H1 (cell line): ENCODE data around the gene RCSD1. TPM values are rescaled to one million over a fixed set of nuclear protein-coding genes. Genes with fewer than 3 reads are reported as not detected.

Experiments
- CTCF ChIA-PET: fragments of 300-600 bp; sonication (Branson Sonifier 250); formaldehyde crosslinking; loops from one replicate; lab custom pipeline; 2021; ENCODE audit not compliant: partially characterized antibody; lab: Charles Lee
- POLR2A ChIA-PET: fragments of 300-600 bp; sonication (Branson Sonifier 250); formaldehyde crosslinking; loops from one replicate; lab custom pipeline; 2021; ENCODE audit warnings: inconsistent platforms; ENCODE audit not compliant: partially characterized antibody; lab: Charles Lee
- DNase-seq, 2 experiments: peaks; one replicate each; pipeline versions ENCODE4 v3.0.0 to v3.0.0-alpha.2; 2010 to 2022; ENCODE audit warnings: low spot score in 2 of 2, low read depth in 1 of 2, mixed read lengths in 1 of 2
- FAIRE-seq: peaks from 2 replicates; lab custom pipeline; 2011; peaks lifted over from hg19 to GRCh38; lab: Jason Lieb, UNC
- H2AFZ ChIP-seq: 2 replicates; pipeline ENCODE4 v1.8.1; 2012; ENCODE audit warnings: low read length, inconsistent platforms
- H2AK5ac ChIP-seq: 2 replicates; pipeline ENCODE4 v1.6.1; 2013; ENCODE audit warnings: low read depth, low read length
- H2BK120ac ChIP-seq: replicated peaks from 2 replicates; pipeline ENCODE3; 2013; ENCODE audit warnings: low read depth, low read length, inconsistent platforms
- H2BK12ac ChIP-seq: 2 replicates; pipeline ENCODE4 v1.6.1; 2013; ENCODE audit warnings: low read depth, low read length
- H2BK15ac ChIP-seq: 2 replicates; pipeline ENCODE4 v1.6.1; 2013; ENCODE audit warnings: low read length
- H2BK20ac ChIP-seq: 2 replicates; pipeline ENCODE4 v1.6.1; 2013; ENCODE audit warnings: low read length
- H2BK5ac ChIP-seq: 2 replicates; pipeline ENCODE4 v1.6.1; 2013; ENCODE audit warnings: low read depth, low read length
- H3K14ac ChIP-seq: 2 replicates; pipeline ENCODE4 v1.6.1; 2013; ENCODE audit warnings: inconsistent platforms; ENCODE audit not compliant: insufficient read length
- H3K18ac ChIP-seq: 2 replicates; pipeline ENCODE4 v1.6.1; 2013; ENCODE audit warnings: low read length; ENCODE audit errors: extremely low read depth
- H3K23ac ChIP-seq: 2 replicates; pipeline ENCODE4 v1.6.1; 2013; ENCODE audit warnings: inconsistent platforms; ENCODE audit not compliant: insufficient read length
- H3K23me2 ChIP-seq: 2 replicates; pipeline ENCODE4 v1.6.1; 2013; ENCODE audit warnings: low read depth, low read length
- H3K27ac ChIP-seq: 2 replicates; pipeline ENCODE4 v1.6.1; 2011; ENCODE audit warnings: low read depth, low read length, inconsistent platforms
- H3K27me3 ChIP-seq, 4 experiments: replicated peaks in 1 of 4; 1 replicate in 1 of 4; 2 replicates in 3 of 4; pipeline versions ENCODE4 v1.6.1 to v1.8.1; 2011 to 2013; ENCODE audit warnings: low read length in 3 of 4, mild to moderate bottlenecking in 3 of 4, inconsistent platforms in 2 of 4, mixed read lengths in 2 of 4, moderate library complexity in 1 of 4; ENCODE audit not compliant: control insufficient read depth in 3 of 4, insufficient read depth in 3 of 4; ENCODE audit errors: extremely low read depth in 1 of 4
- H3K36me3 ChIP-seq, 4 experiments: 2 replicates each; pipeline versions ENCODE4 v1.6.1 to v1.8.1; 2011 to 2013; ENCODE audit warnings: mild to moderate bottlenecking in 4 of 4, low read length in 3 of 4, moderate library complexity in 2 of 4, control low read depth in 1 of 4, inconsistent platforms in 1 of 4; ENCODE audit not compliant: insufficient read depth in 4 of 4, control insufficient read depth in 2 of 4
- H3K4ac ChIP-seq: replicated peaks from 2 replicates; pipeline ENCODE3; 2013; ENCODE audit warnings: low read length, low read depth, mixed read lengths, inconsistent platforms; ENCODE audit not compliant: insufficient read length
- H3K4me1 ChIP-seq, 4 experiments: replicated peaks in 1 of 4; 1 replicate in 1 of 4; 2 replicates in 3 of 4; pipeline versions ENCODE4 v1.6.1 to v1.8.1; 2011 to 2013; ENCODE audit warnings: low read length in 3 of 4, inconsistent platforms in 2 of 4, mixed read lengths in 1 of 4; ENCODE audit not compliant: insufficient read depth in 4 of 4, control insufficient read depth in 3 of 4
- H3K4me2 ChIP-seq, 2 experiments: 2 replicates each; pipeline versions ENCODE4 v1.6.1 to v1.8.1; 2011 to 2013; ENCODE audit warnings: low read depth in 2 of 2, low read length in 2 of 2, control low read depth in 1 of 2, inconsistent platforms in 1 of 2, mild to moderate bottlenecking in 1 of 2; ENCODE audit not compliant: insufficient read depth in 1 of 2
- H3K4me3 ChIP-seq, 4 experiments: fragments of 200-600, 300-600 bp in 1 of 4; sonication (generic), shearing (Covaris generic), sonication (Bioruptor Twin) in 1 of 4; 2 replicates each; pipeline versions ENCODE4 v1.5.1 to v1.8.1; 2011 to 2016; ENCODE audit warnings: low read length in 4 of 4, low read depth in 3 of 4, control low read depth in 2 of 4, inconsistent platforms in 2 of 4, mild to moderate bottlenecking in 2 of 4, mixed read lengths in 1 of 4, moderate library complexity in 1 of 4; ENCODE audit not compliant: insufficient read depth in 2 of 4; ENCODE audit errors: extremely low read depth in 1 of 4
- H3K56ac ChIP-seq: replicated peaks from 2 replicates; pipeline ENCODE3; 2013; ENCODE audit warnings: low read depth, mild to moderate bottlenecking, mixed read lengths, low read length, inconsistent platforms; ENCODE audit not compliant: insufficient read length
- H3K79me1 ChIP-seq: 2 replicates; pipeline ENCODE4 v1.6.1; 2013; ENCODE audit warnings: low read depth, low read length, control low read depth
- H3K79me2 ChIP-seq, 2 experiments: 2 replicates each; pipeline versions ENCODE4 v1.6.1 to v1.8.1; 2012 to 2013; ENCODE audit warnings: low read length in 2 of 2, mild to moderate bottlenecking in 2 of 2, inconsistent platforms in 1 of 2; ENCODE audit not compliant: insufficient read depth in 2 of 2, control insufficient read depth in 1 of 2
- H3K9ac ChIP-seq, 4 experiments: replicated peaks in 1 of 4; 1 replicate in 1 of 4; 2 replicates in 3 of 4; pipeline versions ENCODE4 v1.6.1 to v1.8.1; 2011 to 2013; ENCODE audit warnings: low read depth in 3 of 4, low read length in 3 of 4, control low read depth in 2 of 4, mild to moderate bottlenecking in 2 of 4, moderate library complexity in 2 of 4, inconsistent platforms in 1 of 4; ENCODE audit errors: extremely low read depth in 1 of 4
- H3K9me3 ChIP-seq, 2 experiments: 2 replicates each; pipeline versions ENCODE4 v1.6.1 to v1.8.1; 2012 to 2013; ENCODE audit warnings: mild to moderate bottlenecking in 2 of 2, moderate library complexity in 2 of 2, control low read depth in 1 of 2, inconsistent platforms in 1 of 2, low read depth in 1 of 2, low read length in 1 of 2, mixed read lengths in 1 of 2; ENCODE audit not compliant: insufficient read depth in 2 of 2
- H4K20me1 ChIP-seq, 2 experiments: replicated peaks in 1 of 2; 2 replicates each; pipeline versions ENCODE3 to v1.8.1; 2011 to 2013; ENCODE audit warnings: inconsistent platforms in 2 of 2, low read length in 2 of 2, mild to moderate bottlenecking in 1 of 2; ENCODE audit not compliant: insufficient read depth in 2 of 2, control insufficient read depth in 1 of 2
- H4K5ac ChIP-seq: 2 replicates; pipeline ENCODE4 v1.6.1; 2013; ENCODE audit warnings: low read length, low read depth, mixed read lengths, inconsistent platforms; ENCODE audit not compliant: insufficient read length
- H4K8ac ChIP-seq: 2 replicates; pipeline ENCODE4 v1.8.0; 2013; ENCODE audit warnings: mild to moderate bottlenecking, moderate library complexity, low read length, inconsistent platforms; ENCODE audit not compliant: insufficient read depth; ENCODE audit errors: extremely low read depth
- H4K91ac ChIP-seq: replicated peaks from 2 replicates; pipeline ENCODE3; 2013; ENCODE audit warnings: low read length, mixed read lengths, inconsistent platforms; ENCODE audit not compliant: insufficient read length
- CHD1 ChIP-seq: IDR thresholded peaks from 2 replicates; pipeline ENCODE4 v1.6.1; 2012; ENCODE audit warnings: low read depth, low read length, improper control_type of control experiment
- WGBS, 2 experiments: shearing (Covaris generic) in 1 of 2; methylation state at CpG; one replicate each; pipeline versions ENCODE4 v1.1.6 to v1.1.7; 2013 to 2015; ENCODE audit warnings: low lambda C conversion rate in 2 of 2, mixed read lengths in 2 of 2, inconsistent platforms in 1 of 2, low coverage in 1 of 2, missing lambda C conversion rate in 1 of 2; ENCODE audit not compliant: insufficient replicate concordance in 2 of 2, insufficient coverage in 1 of 2, insufficient read length in 1 of 2; ENCODE audit errors: extremely low coverage in 1 of 2, missing lambda C conversion rate in 1 of 2; 5-methylcytosine and 5-hydroxymethylcytosine counted together
- polyA plus RNA-seq, 7 experiments: library from polyadenylated mRNA; depleted of rRNA in 3 of 7; stranded (reverse) in 5 of 7; unstranded in 2 of 7; fragments of >200 nt in 5 of 7; fragments of 200-250 nt in 2 of 7; gene quantifications; 1 replicate in 5 of 7; 2 replicates in 1 of 7; 4 replicates in 1 of 7; pipeline versions ENCODE4 v1.2.1 to v1.2.3, GENCODE V29; 2011 to 2013; ENCODE audit warnings: missing spikeins in 2 of 7, mixed read lengths in 2 of 7
- total RNA-seq: library from RNA; stranded (reverse); fragmentation: NEBNext Ultra II Directional; extraction: Animal tissue kit (Norgen Biotek cat#: 25700); gene quantifications from 2 replicates; pipeline ENCODE4 v1.2.1, GENCODE V29; 2021

RCSD1 gene
- total and polyA plus RNA-seq, 2 of the 8 experiments (the other 6 are each of a cell fraction or from before 2014, with no cell fraction given) = 0.47 to 0.69 TPM

GRCh38 chr1:167658574-167659328 lies 28.7 kb downstream of the RCSD1 start:
- Histone ChIP-seq H3K4me1 (no peaks in the 10 kb centered on the region), H3K23ac (no peak overlapping the region), H2BK15ac (no peak overlapping the region), H4K91ac (no peak overlapping the region), H3K14ac (no peak overlapping the region), H3K27me3 (0 out of 7 replicates have a peak, but pooled peaks cover 0 to 3% (median 0%) of the 10 kb centered on the region in 4 experiments), H3K36me3 (no peaks in the 10 kb centered on the region), H3K9ac (no peak overlapping the region), H2BK12ac (no peak overlapping the region), H2BK120ac (no peak overlapping the region), H2AK5ac (no peak overlapping the region), H2BK5ac (no peak overlapping the region), H3K4ac (no peak overlapping the region), H3K79me2 (no peaks in the 10 kb centered on the region), H3K56ac (no peak overlapping the region), H4K20me1 (no peaks in the 10 kb centered on the region), H3K79me1 (no peaks in the 10 kb centered on the region), H4K8ac (no peak overlapping the region), H3K4me2 (no peak overlapping the region), H2AFZ (no peak overlapping the region), H3K18ac (no peak overlapping the region), H3K4me3 (no peak overlapping the region), H2BK20ac (no peak overlapping the region), H3K9me3 (no peaks in the 10 kb centered on the region), H3K23me2 (peaks cover 1% of the 10 kb centered on the region; the same call in 1 of the 2 replicates), H4K5ac (no peak overlapping the region), H3K27ac (no peak overlapping the region)
- no peak for TF ChIP-seq CHD1
- DNase-seq (no peak), FAIRE-seq (no peak)
- 92% methylated on average over 10 of the region's 10 CpGs; no CpG with 5 or more reads in 1 of the 2 experiments for WGBS, 2 experiments
- ChIA-PET CTCF (interaction anchor here (1.0 to 4.4 kb wide), 2 partner anchors 29 to 101 kb away, joined by 3 to 20 read pairs; no protein-coding TSS in a partner anchor), POLR2A (interaction anchor here (0.6 kb wide), 1 partner anchor 63 kb away, joined by 3 read pairs; no protein-coding TSS in a partner anchor)
